Keratinocyte (primary cell): ENCODE data around the gene XK. TPM values are rescaled to one million over a fixed set of nuclear protein-coding genes. Genes with fewer than 3 reads are reported as not detected.

Experiments used
- DNase-seq: peaks from one replicate; pipeline ENCODE4 v3.0.0-alpha.2; 2011; ENCODE audit warnings: low read depth, missing footprints, low spot score
- FAIRE-seq: peaks from 2 replicates; lab custom pipeline; 2011; peaks lifted over from hg19 to GRCh38; lab: Jason Lieb, UNC
- H2AFZ ChIP-seq: 2 replicates; pipeline ENCODE4 v1.6.0; 2012; ENCODE audit warnings: low read length, control low read depth, inconsistent platforms; ENCODE audit not compliant: control insufficient read depth
- H3K27ac ChIP-seq: 2 replicates; pipeline ENCODE4 v1.5.1; 2011; ENCODE audit warnings: low read length; ENCODE audit not compliant: control insufficient read depth, insufficient read depth
- H3K27me3 ChIP-seq: 3 replicates; pipeline ENCODE4 v1.6.0; 2011; ENCODE audit warnings: low read length; ENCODE audit not compliant: control insufficient read depth, insufficient read depth; ENCODE audit errors: extremely low read depth
- H3K36me3 ChIP-seq, 2 experiments: 2 replicates in 1 of 2; 3 replicates in 1 of 2; pipeline ENCODE4 v1.5.1; 2011; ENCODE audit warnings: low read length in 2 of 2, mild to moderate bottlenecking in 1 of 2; ENCODE audit not compliant: control insufficient read depth in 2 of 2, insufficient read depth in 2 of 2; ENCODE audit errors: extremely low read depth in 1 of 2
- H3K4me1 ChIP-seq: 3 replicates; pipeline ENCODE4 v1.5.1; 2011; ENCODE audit warnings: low read length; ENCODE audit not compliant: control insufficient read depth, insufficient read depth; ENCODE audit errors: extremely low read depth
- H3K4me2 ChIP-seq: 3 replicates; pipeline ENCODE4 v1.6.0; 2011; ENCODE audit warnings: low read depth, low read length; ENCODE audit not compliant: control insufficient read depth, insufficient read depth; ENCODE audit errors: extremely low read depth
- H3K4me3 ChIP-seq, 3 experiments: fragments of 200-600 bp in 1 of 3; sonication (generic) in 1 of 3; 2 replicates in 2 of 3; 3 replicates in 1 of 3; pipeline ENCODE4 v1.5.1; 2011 to 2016; ENCODE audit warnings: low read length in 3 of 3, mild to moderate bottlenecking in 3 of 3, control low read depth in 2 of 3, inconsistent platforms in 1 of 3, low read depth in 1 of 3, mixed read lengths in 1 of 3, mixed run types in 1 of 3, moderate library complexity in 1 of 3; ENCODE audit not compliant: control insufficient read depth in 2 of 3, insufficient read depth in 2 of 3; ENCODE audit errors: extremely low read depth in 1 of 3
- H3K79me2 ChIP-seq: 2 replicates; pipeline ENCODE4 v1.6.0; 2012; ENCODE audit warnings: low read length; ENCODE audit not compliant: control insufficient read depth, insufficient read depth
- H3K9ac ChIP-seq: 3 replicates; pipeline ENCODE4 v1.6.0; 2011; ENCODE audit warnings: low read length; ENCODE audit not compliant: control insufficient read depth, insufficient read depth; ENCODE audit errors: extremely low read depth
- H3K9me1 ChIP-seq: 3 replicates; pipeline ENCODE4 v1.6.0; 2011; ENCODE audit warnings: low read length; ENCODE audit not compliant: control insufficient read depth, insufficient read depth; ENCODE audit errors: extremely low read depth
- H3K9me3 ChIP-seq: 2 replicates; pipeline ENCODE4 v1.5.1; 2012; ENCODE audit warnings: low read depth, low read length; ENCODE audit not compliant: control insufficient read depth
- H4K20me1 ChIP-seq: 3 replicates; pipeline ENCODE4 v1.6.0; 2011; ENCODE audit warnings: low read length; ENCODE audit not compliant: control insufficient read depth, insufficient read depth; ENCODE audit errors: extremely low read depth
- CTCF ChIP-seq, 3 experiments: IDR thresholded peaks in 1 of 3; conservative IDR thresholded peaks in 1 of 3; optimal IDR thresholded peaks in 1 of 3; 2 replicates in 2 of 3; 3 replicates in 1 of 3; pipeline versions ENCODE3 to v1.5.1; 2011; ENCODE audit warnings: low read length in 3 of 3, mild to moderate bottlenecking in 3 of 3, moderate library complexity in 2 of 3, control low read depth in 1 of 3, inconsistent platforms in 1 of 3; ENCODE audit not compliant: insufficient read depth in 2 of 3; ENCODE audit errors: extremely low read depth in 1 of 3
- EZH2 ChIP-seq: IDR thresholded peaks from one replicate; pipeline ENCODE4 v1.6.1; 2012; ENCODE audit warnings: inconsistent platforms, mild to moderate bottlenecking, low read length, moderate library complexity
- dilution Hi-C: fragments of 300-500 bp; cut with MboI; formaldehyde crosslinking; loops from one replicate; pipeline ENCODE4 v1.7.0; 2020; ENCODE audit warnings: low sequenced_read_pairs; ENCODE audit not compliant: extremely low pct_ligation_motif_present
- polyA plus RNA-seq, 5 experiments: library from polyadenylated mRNA; depleted of rRNA in 3 of 5; stranded (reverse) in 3 of 5; stranded (forward) in 1 of 5; unstranded in 1 of 5; fragments of >200 nt; gene quantifications; 1 replicate in 1 of 5; 2 replicates in 3 of 5; 3 replicates in 1 of 5; pipeline versions ENCODE4 v1.2.1 to v1.2.3, GENCODE V29; 2011 to 2012; ENCODE audit warnings: missing spikeins in 2 of 5, low read depth in 1 of 5, low replicate concordance in 1 of 5

The XK gene
- polyA plus RNA-seq, 1 donor (not counting 4 experiments of a cell fraction or from before 2014, with no cell fraction given) = 0.17 TPM

- no peak overlapping the region for H2AFZ ChIP-seq
- H3K9ac ChIP-seq = no peak overlapping the region
- H3K36me3 ChIP-seq = no peaks in the 10 kb centered on the region
- no peak overlapping the region for H3K4me3 ChIP-seq
- TF ChIP-seq EZH2 (no peak), CTCF (optimal IDR thresholded peaks at IDR 0.05 in 1 of 3, IDR thresholded peaks at IDR 0.05 in 1 of 3, conservative IDR thresholded peaks at IDR 0.05 in 1 of 3; ENCODE audit: extremely low read depth in 1 of 3, insufficient read depth in 2 of 3, low read length in 3 of 3) (no peak)
- no peaks in the 10 kb centered on the region for H3K9me3 ChIP-seq
- no peaks in the 10 kb centered on the region for H3K79me2 ChIP-seq
- H3K27me3 ChIP-seq = no peaks in the 10 kb centered on the region
- H3K4me1 ChIP-seq = peaks cover 4% of the 10 kb centered on the region
- FAIRE-seq (no peak), DNase-seq (no peak)
- dilution Hi-C loops = no loop called here
- no peaks in the 10 kb centered on the region for H3K9me1 ChIP-seq
- H4K20me1 ChIP-seq = no peaks in the 10 kb centered on the region
- no peak overlapping the region for H3K27ac ChIP-seq
- no peak overlapping the region for H3K4me2 ChIP-seq
Measured at GRCh38 chrX:37653397-37654085, 32.0 kb upstream of the XK start.

GRCh38 chrX:37658343-37659030 lies 27.1 kb upstream of the XK start:
- no peak for TF ChIP-seq CTCF (optimal IDR thresholded peaks at IDR 0.05 in 1 of 3, IDR thresholded peaks at IDR 0.05 in 1 of 3, conservative IDR thresholded peaks at IDR 0.05 in 1 of 3; ENCODE audit: extremely low read depth in 1 of 3, insufficient read depth in 2 of 3, low read length in 3 of 3)
- no peak for TF ChIP-seq EZH2
- dilution Hi-C loops = no loop called here
- FAIRE-seq = no peak

More at GRCh38 chrX:37658343-37659030, 27.1 kb upstream of the XK start:
- no peaks in the 10 kb centered on the region for H3K4me1 ChIP-seq
- no peaks in the 10 kb centered on the region for H4K20me1 ChIP-seq
- no peak overlapping the region for H3K4me2 ChIP-seq
- no peak overlapping the region for H3K9ac ChIP-seq
- H3K9me1 ChIP-seq = no peaks in the 10 kb centered on the region
- H3K27ac ChIP-seq = no peak overlapping the region
- no peak overlapping the region for H2AFZ ChIP-seq
- no peaks in the 10 kb centered on the region for H3K79me2 ChIP-seq
- no peaks in the 10 kb centered on the region for H3K9me3 ChIP-seq
- no peaks in the 10 kb centered on the region for H3K36me3 ChIP-seq
- no peak for DNase-seq
- no peak overlapping the region for H3K4me3 ChIP-seq
- no peaks in the 10 kb centered on the region for H3K27me3 ChIP-seq
